Measurements from ENCODE around the gene ZNF519. TPM values are rescaled to one million over a fixed set of nuclear protein-coding genes. Genes with fewer than 3 reads are reported as not detected.
A peak's percentile ranks its signal among the peaks of the same experiment; 100 is the strongest.

ZNF519 gene
- total and polyA plus RNA-seq, 9 donors = 5.4 to 9.5 (median 6.9) TPM

GRCh38 chr18:14098428-14098827, 33.8 kb downstream of the ZNF519 start:
- 94% methylated on average over 3 of the region's 6 CpGs for WGBS (ENCODE audit: insufficient coverage)
- Histone ChIP-seq H3K4me3 (ENCODE audit: low read length) (no peak overlapping the region), H3K27me3 (ENCODE audit: control insufficient read depth, insufficient read depth, low read length) (no peaks in the 10 kb centered on the region), H3K27ac (ENCODE audit: low read length) (no peak overlapping the region), H3K9me3 (replicated peaks; ENCODE audit: control insufficient read depth, low read depth, low read length) (no peaks in the 10 kb centered on the region), H3K36me3 (ENCODE audit: control insufficient read depth, insufficient read depth, low read length) (peaks cover 3% of the 10 kb centered on the region), H3K4me1 (ENCODE audit: control insufficient read depth, insufficient read depth, low read length) (no peaks in the 10 kb centered on the region)
- DNase-seq = no peak

DNA sequence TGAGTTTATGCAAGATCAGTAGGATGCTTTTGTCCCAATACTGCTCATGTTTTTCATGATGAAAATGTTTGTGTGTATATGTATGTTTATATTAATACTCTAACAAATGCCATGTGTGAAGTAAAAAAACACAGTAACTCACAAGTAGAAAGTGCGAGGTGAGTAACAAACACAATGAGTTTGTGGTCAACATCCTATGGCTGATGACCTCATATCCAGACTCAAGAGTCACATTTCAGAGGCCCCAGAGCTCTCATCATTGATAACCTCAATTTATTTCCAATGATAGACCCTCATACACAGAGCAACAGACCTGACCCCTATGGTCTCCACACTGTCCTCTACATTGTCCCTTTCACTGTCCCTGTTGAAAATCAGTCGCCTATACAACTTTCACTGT, 34.5 kb downstream of the ZNF519 start:
- no peaks in the 10 kb centered on the region for H3K27me3 ChIP-seq (ENCODE audit: control insufficient read depth, insufficient read depth, low read length)
- DNase-seq = no peak
- H3K4me3 ChIP-seq (ENCODE audit: low read length) = no peak overlapping the region
- H3K36me3 ChIP-seq (ENCODE audit: control insufficient read depth, insufficient read depth, low read length) = peaks cover 3% of the 10 kb centered on the region
- H3K27ac ChIP-seq (ENCODE audit: low read length) = no peak overlapping the region
- H3K9me3 ChIP-seq (replicated peaks; ENCODE audit: control insufficient read depth, low read depth, low read length) = no peaks in the 10 kb centered on the region
- no peaks in the 10 kb centered on the region for H3K4me1 ChIP-seq (ENCODE audit: control insufficient read depth, insufficient read depth, low read length)
- 90% methylated on average over 2 of the region's 2 CpGs for WGBS (ENCODE audit: insufficient coverage)

- Histone ChIP-seq H3K9me3 (replicated peaks; ENCODE audit: control insufficient read depth, low read depth, low read length) (no peaks in the 10 kb centered on the region), H3K36me3 (ENCODE audit: control insufficient read depth, insufficient read depth, low read length) (peaks cover 3% of the 10 kb centered on the region), H3K27me3 (ENCODE audit: control insufficient read depth, insufficient read depth, low read length) (no peaks in the 10 kb centered on the region), H3K4me1 (ENCODE audit: control insufficient read depth, insufficient read depth, low read length) (no peaks in the 10 kb centered on the region), H3K4me3 (ENCODE audit: low read length) (no peak overlapping the region), H3K27ac (ENCODE audit: low read length) (no peak overlapping the region)
- WGBS (ENCODE audit: insufficient coverage) = 67% methylated on average over 1 of the region's 1 CpG
- no peak for DNase-seq
Measured at GRCh38 chr18:14093307-14093915, 38.8 kb downstream of the ZNF519 start.

DNA sequence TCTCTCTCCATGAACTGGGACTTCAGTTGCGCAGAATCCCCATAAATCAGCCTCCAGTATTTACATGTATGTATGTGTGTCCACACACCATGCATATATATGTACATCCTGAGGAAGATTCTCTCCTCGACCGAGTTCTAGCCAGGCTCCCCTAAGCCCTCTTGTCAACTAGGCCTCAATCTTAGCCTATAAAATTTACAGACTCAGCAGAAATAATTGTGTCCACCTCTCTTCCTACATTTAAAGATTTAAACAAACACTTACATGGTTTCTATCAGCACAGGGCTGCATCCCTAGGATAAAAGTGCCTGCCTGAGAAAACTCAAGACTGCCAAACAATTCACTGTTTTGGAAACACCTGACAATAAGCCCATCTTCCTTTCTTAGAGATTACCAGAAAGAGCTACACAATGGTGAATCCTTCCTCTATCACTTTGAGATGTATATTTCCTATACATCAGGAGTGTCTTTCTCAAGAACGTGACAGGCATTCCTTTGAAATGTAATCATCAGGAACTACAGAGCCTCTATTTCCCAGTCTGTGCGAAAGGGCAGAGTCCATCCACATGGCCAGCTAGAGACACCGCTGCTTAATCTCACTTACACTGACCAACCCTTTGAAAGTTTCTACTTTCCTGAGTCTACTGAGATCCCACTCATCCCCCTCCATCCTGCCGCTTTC, 39.5 kb downstream of the ZNF519 start:
- 88% methylated on average over 5 of the region's 7 CpGs for WGBS (ENCODE audit: insufficient coverage)
- Histone ChIP-seq H3K4me3 (ENCODE audit: low read length) (no peak overlapping the region), H3K9me3 (replicated peaks; ENCODE audit: control insufficient read depth, low read depth, low read length) (no peaks in the 10 kb centered on the region), H3K27me3 (ENCODE audit: control insufficient read depth, insufficient read depth, low read length) (no peaks in the 10 kb centered on the region), H3K4me1 (ENCODE audit: control insufficient read depth, insufficient read depth, low read length) (no peaks in the 10 kb centered on the region), H3K27ac (ENCODE audit: low read length) (no peak overlapping the region), H3K36me3 (ENCODE audit: control insufficient read depth, insufficient read depth, low read length) (peaks cover 3% of the 10 kb centered on the region)
- DNase-seq = no peak

DNA sequence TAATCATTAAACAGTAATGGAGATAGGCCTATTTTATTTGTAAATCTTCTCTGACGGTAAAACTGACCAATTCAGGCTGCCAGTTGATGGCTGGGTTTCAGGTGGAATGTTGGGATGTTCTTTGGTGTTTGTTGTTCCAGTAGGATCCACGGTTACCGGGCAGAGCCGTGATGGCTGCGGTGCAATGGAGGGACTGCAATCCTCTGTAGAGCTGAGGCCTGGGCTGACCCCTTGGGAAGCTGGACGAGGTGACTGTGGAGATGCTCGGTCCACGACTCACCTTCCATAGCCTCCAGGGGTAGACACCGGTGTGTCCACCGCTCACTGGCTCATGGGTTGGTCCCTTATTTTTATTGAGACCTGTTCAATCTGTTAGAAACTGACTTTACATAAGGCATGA, 42.5 kb downstream of the ZNF519 start:
- 83% methylated on average over 10 of the region's 10 CpGs for WGBS (ENCODE audit: insufficient coverage)
- Histone ChIP-seq H3K36me3 (ENCODE audit: control insufficient read depth, insufficient read depth, low read length) (no peaks in the 10 kb centered on the region), H3K27me3 (ENCODE audit: control insufficient read depth, insufficient read depth, low read length) (no peaks in the 10 kb centered on the region), H3K9me3 (replicated peaks; ENCODE audit: control insufficient read depth, low read depth, low read length) (no peaks in the 10 kb centered on the region), H3K4me3 (ENCODE audit: low read length) (no peak overlapping the region), H3K4me1 (ENCODE audit: control insufficient read depth, insufficient read depth, low read length) (peaks cover 9% of the 10 kb centered on the region), H3K27ac (ENCODE audit: low read length) (no peak overlapping the region)
- no peak for DNase-seq

- peaks cover 9% of the 10 kb centered on the region for H3K4me1 ChIP-seq (ENCODE audit: control insufficient read depth, insufficient read depth, low read length)
- no peak overlapping the region for H3K27ac ChIP-seq (ENCODE audit: low read length)
- no peak for DNase-seq
- 80% methylated on average over 1 of the region's 2 CpGs for WGBS (ENCODE audit: insufficient coverage)
- no peaks in the 10 kb centered on the region for H3K36me3 ChIP-seq (ENCODE audit: control insufficient read depth, insufficient read depth, low read length)
- H3K27me3 ChIP-seq (ENCODE audit: control insufficient read depth, insufficient read depth, low read length) = no peaks in the 10 kb centered on the region
- no peaks in the 10 kb centered on the region for H3K9me3 ChIP-seq (replicated peaks; ENCODE audit: control insufficient read depth, low read depth, low read length)
- no peak overlapping the region for H3K4me3 ChIP-seq (ENCODE audit: low read length)
Measured at GRCh38 chr18:14089191-14089590, 43.0 kb downstream of the ZNF519 start.

- Histone ChIP-seq H3K27ac (ENCODE audit: low read length) (no peak overlapping the region), H3K27me3 (ENCODE audit: control insufficient read depth, insufficient read depth, low read length) (no peaks in the 10 kb centered on the region), H3K4me1 (ENCODE audit: control insufficient read depth, insufficient read depth, low read length) (peaks cover 9% of the 10 kb centered on the region), H3K36me3 (ENCODE audit: control insufficient read depth, insufficient read depth, low read length) (no peaks in the 10 kb centered on the region), H3K4me3 (ENCODE audit: low read length) (no peak overlapping the region), H3K9me3 (replicated peaks; ENCODE audit: control insufficient read depth, low read depth, low read length) (no peaks in the 10 kb centered on the region)
- WGBS (ENCODE audit: insufficient coverage) = 14% methylated on average over 5 of the region's 9 CpGs
- DNase-seq = peak; percentile 57
Measured at GRCh38 chr18:14086458-14087231, 45.6 kb downstream of the ZNF519 start.

DNA sequence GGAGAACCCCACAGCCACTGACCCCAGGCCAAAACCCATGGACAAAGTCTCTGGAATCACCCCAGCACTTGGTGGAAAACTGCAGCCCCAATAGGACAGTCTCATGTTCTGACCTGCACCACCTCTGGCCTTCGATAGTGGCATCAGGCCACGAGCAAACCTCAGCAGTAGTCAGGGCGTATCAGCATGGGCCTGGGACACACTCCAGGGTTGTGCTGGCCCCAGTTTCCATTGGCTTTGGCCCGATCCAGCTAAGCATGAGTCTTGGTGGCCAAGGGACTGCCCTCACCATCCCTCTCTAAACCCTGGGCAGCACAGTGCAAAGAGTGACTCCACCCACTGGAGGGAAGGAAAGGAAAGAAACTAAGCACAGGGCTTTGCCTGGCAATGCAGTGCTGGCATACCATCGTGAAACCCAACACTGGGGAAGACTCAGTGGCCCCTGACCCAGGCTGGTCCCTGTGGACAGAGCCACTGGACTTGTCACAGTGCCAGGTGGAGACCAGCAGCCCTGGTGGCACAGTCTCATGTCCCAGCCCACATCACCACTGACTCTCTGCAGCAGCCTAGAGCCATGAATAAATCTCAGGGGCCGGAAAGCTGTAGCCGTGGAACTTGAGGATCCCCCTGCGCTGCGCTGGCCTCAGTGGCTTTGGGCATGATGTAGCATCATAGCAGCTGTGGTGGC, 46.3 kb downstream of the ZNF519 start:
- H3K4me1 ChIP-seq (ENCODE audit: control insufficient read depth, insufficient read depth, low read length) = peaks cover 9% of the 10 kb centered on the region
- no peaks in the 10 kb centered on the region for H3K27me3 ChIP-seq (ENCODE audit: control insufficient read depth, insufficient read depth, low read length)
- H3K4me3 ChIP-seq (ENCODE audit: low read length) = no peak overlapping the region
- no peaks in the 10 kb centered on the region for H3K36me3 ChIP-seq (ENCODE audit: control insufficient read depth, insufficient read depth, low read length)
- H3K9me3 ChIP-seq (replicated peaks; ENCODE audit: control insufficient read depth, low read depth, low read length) = no peaks in the 10 kb centered on the region
- DNase-seq = peak; percentile 16
- no peak overlapping the region for H3K27ac ChIP-seq (ENCODE audit: low read length)
- WGBS (ENCODE audit: insufficient coverage) = 81% methylated on average over 9 of the region's 9 CpGs

GRCh38 chr18:14075196-14075595, 57.0 kb downstream of the ZNF519 start:
- Histone ChIP-seq H3K36me3 (ENCODE audit: control insufficient read depth, insufficient read depth, low read length) (no peaks in the 10 kb centered on the region), H3K27ac (ENCODE audit: low read length) (no peak overlapping the region), H3K4me1 (ENCODE audit: control insufficient read depth, insufficient read depth, low read length) (no peaks in the 10 kb centered on the region), H3K4me3 (ENCODE audit: low read length) (no peak overlapping the region), H3K9me3 (replicated peaks; ENCODE audit: control insufficient read depth, low read depth, low read length) (no peaks in the 10 kb centered on the region), H3K27me3 (ENCODE audit: control insufficient read depth, insufficient read depth, low read length) (no peaks in the 10 kb centered on the region)
- DNase-seq = no peak
- no CpG with 5 or more reads among the region's 3 CpGs for WGBS (ENCODE audit: insufficient coverage)

GRCh38 chr18:14074187-14074586, 58.0 kb downstream of the ZNF519 start:
- no peak overlapping the region for H3K4me3 ChIP-seq (ENCODE audit: low read length)
- WGBS (ENCODE audit: insufficient coverage) = 89% methylated on average over 3 of the region's 5 CpGs

More at GRCh38 chr18:14074187-14074586, 58.0 kb downstream of the ZNF519 start:
- Histone ChIP-seq H3K27ac (ENCODE audit: low read length) (no peak overlapping the region), H3K36me3 (ENCODE audit: control insufficient read depth, insufficient read depth, low read length) (no peaks in the 10 kb centered on the region), H3K27me3 (ENCODE audit: control insufficient read depth, insufficient read depth, low read length) (no peaks in the 10 kb centered on the region), H3K4me1 (ENCODE audit: control insufficient read depth, insufficient read depth, low read length) (no peaks in the 10 kb centered on the region), H3K9me3 (replicated peaks; ENCODE audit: control insufficient read depth, low read depth, low read length) (no peaks in the 10 kb centered on the region)
- DNase-seq = no peak
